Kidney epithelial cell (primary cell): ENCODE results near the gene FSCB. TPM values are rescaled to one million over a fixed set of nuclear protein-coding genes. Genes with fewer than 3 reads are reported as not detected.
"Not testable (repeated sequence)": the region's sequence is repeated elsewhere in the genome, so short reads cannot be mapped to it uniquely, and the experiment has no call there.

Experiments
- DNase-seq: peaks from one replicate; pipeline ENCODE4 v3.0.0-alpha.2; 2010; ENCODE audit warnings: low read depth
- H3K27me3 ChIP-seq: 2 replicates; pipeline ENCODE4 v1.6.0; 2011; ENCODE audit warnings: low read length; ENCODE audit not compliant: control insufficient read depth, insufficient read depth
- H3K36me3 ChIP-seq: 2 replicates; pipeline ENCODE4 v1.5.1; 2011; ENCODE audit warnings: low read length; ENCODE audit not compliant: control insufficient read depth, insufficient read depth
- H3K4me3 ChIP-seq: 2 replicates; pipeline ENCODE4 v1.5.1; 2011; ENCODE audit warnings: low read depth, mild to moderate bottlenecking, control low read depth, low read length
- CTCF ChIP-seq: IDR thresholded peaks from 2 replicates; pipeline ENCODE4 v1.5.1; 2011; ENCODE audit warnings: mild to moderate bottlenecking, moderate library complexity, low read length, control low read depth, inconsistent platforms; ENCODE audit not compliant: insufficient read depth, poor library complexity, severe bottlenecking
- total RNA-seq: library from RNA; depleted of rRNA; stranded (reverse); fragments of >200 nt; gene quantifications from 2 replicates; pipeline ENCODE4 v1.2.3, GENCODE V29; 2015

Gene FSCB
- total RNA-seq, 1 donor from 2014 or later = 0.08 TPM

- no peaks in the 10 kb centered on the region for H3K27me3 ChIP-seq
- TF ChIP-seq CTCF = no peak
- H3K4me3 ChIP-seq = no peak overlapping the region
- DNase-seq = no peak
- no peaks in the 10 kb centered on the region for H3K36me3 ChIP-seq
Observed at GRCh38 chr14:44525237-44525636, 18.2 kb upstream of the FSCB start.

- not testable (repeated sequence) for H3K27me3 ChIP-seq, H3K36me3 ChIP-seq, DNase-seq, H3K4me3 ChIP-seq
Observed at GRCh38 chr14:44515668-44516067, 8.6 kb upstream of the FSCB start.

- no peak for TF ChIP-seq CTCF
- no peaks in the 10 kb centered on the region for H3K27me3 ChIP-seq
- DNase-seq = no peak
- H3K4me3 ChIP-seq = no peak overlapping the region
- no peaks in the 10 kb centered on the region for H3K36me3 ChIP-seq
Observed at GRCh38 chr14:44508834-44509233, 1.8 kb upstream of the FSCB start.

GRCh38 chr14:44505588-44505987 is 1.5 kb downstream of the FSCB start:
- Histone ChIP-seq H3K27me3 (no peaks in the 10 kb centered on the region), H3K36me3 (no peaks in the 10 kb centered on the region), H3K4me3 (no peak overlapping the region)
- no peak for DNase-seq
- no peak for TF ChIP-seq CTCF

- no peak for DNase-seq
- no peak for TF ChIP-seq CTCF
- H3K36me3 ChIP-seq = no peaks in the 10 kb centered on the region
- H3K27me3 ChIP-seq = no peaks in the 10 kb centered on the region
- no peak overlapping the region for H3K4me3 ChIP-seq
Observed at GRCh38 chr14:44497148-44497547, 9.9 kb downstream of the FSCB start.

GRCh38 chr14:44494137-44494536 is 12.9 kb downstream of the FSCB start:
- no peak for DNase-seq
- no peak for TF ChIP-seq CTCF
- H3K4me3 ChIP-seq = no peak overlapping the region
- no peaks in the 10 kb centered on the region for H3K36me3 ChIP-seq
- H3K27me3 ChIP-seq = no peaks in the 10 kb centered on the region

GRCh38 chr14:44490966-44491365 is 16.1 kb downstream of the FSCB start:
- Histone ChIP-seq H3K36me3 (no peaks in the 10 kb centered on the region), H3K27me3 (no peaks in the 10 kb centered on the region), H3K4me3 (no peak overlapping the region)
- TF ChIP-seq CTCF = no peak
- no peak for DNase-seq
